HL-60/S4 treated with phorbol 12-myristate 13-acetate at 8.2 ng/mL for 4 days and 3 days (cell line): Measurements from ENCODE around the gene KMT5C.

Experiments
- in situ Hi-C: fragments of 300-500 bp; cut with MboI; formaldehyde crosslinking; loops from 2 replicates; pipeline ENCODE4 v1.15.0; 2022; ENCODE audit warnings: low sequenced_read_pairs

KMT5C gene

GRCh38 chr19:55384920-55385723 lies 45.4 kb downstream of the KMT5C start:
- in situ Hi-C loops = no loop called here

GRCh38 chr19:55385724-55386492 lies 46.2 kb downstream of the KMT5C start, which contains the start of gene RPL28:
Gene RPL28, plus strand, starts transcription at chr19:55385932. Its CDS starts 426 bp downstream, at chr19:55386358.
- in situ Hi-C loops = no loop called here

GRCh38 chr19:55386493-55386971 lies 46.9 kb downstream of the KMT5C start:
- in situ Hi-C loops = no loop called here

- in situ Hi-C loops = no loop called here
Measured at GRCh38 chr19:55387736-55388497, 48.2 kb downstream of the KMT5C start.

GRCh38 chr19:55389386-55390317 lies 50.0 kb downstream of the KMT5C start:
- in situ Hi-C loops = no loop called here

- in situ Hi-C loops = no loop called here
Measured at GRCh38 chr19:55390461-55390880, 50.8 kb downstream of the KMT5C start.

- in situ Hi-C loops = no loop called here
Measured at GRCh38 chr19:55391191-55391670, 51.6 kb downstream of the KMT5C start.

- in situ Hi-C loops = no loop called here
Measured at GRCh38 chr19:55391702-55392615, 52.3 kb downstream of the KMT5C start.

GRCh38 chr19:55392820-55393761 lies 53.4 kb downstream of the KMT5C start:
- in situ Hi-C loops = no loop called here
